Hepatocyte (in vitro differentiated cells): ENCODE measurements around the gene FBL.

Source experiments
- EZH2 ChIP-seq: fragments of 200-600 bp; sonication (generic); IDR thresholded peaks from 2 replicates; pipeline ENCODE4 v1.6.1; 2016; ENCODE audit warnings: antibody characterized with exemption, mild to moderate bottlenecking, borderline replicate concordance
- TF ChIP-seq, protein P1 (sequence below): fragments of 200-600 bp; sonication (generic); IDR thresholded peaks from 2 replicates; pipeline ENCODE4 v1.5.1; 2016; ENCODE audit warnings: antibody characterized with exemption, mild to moderate bottlenecking; ENCODE audit not compliant: poor library complexity

DNA sequence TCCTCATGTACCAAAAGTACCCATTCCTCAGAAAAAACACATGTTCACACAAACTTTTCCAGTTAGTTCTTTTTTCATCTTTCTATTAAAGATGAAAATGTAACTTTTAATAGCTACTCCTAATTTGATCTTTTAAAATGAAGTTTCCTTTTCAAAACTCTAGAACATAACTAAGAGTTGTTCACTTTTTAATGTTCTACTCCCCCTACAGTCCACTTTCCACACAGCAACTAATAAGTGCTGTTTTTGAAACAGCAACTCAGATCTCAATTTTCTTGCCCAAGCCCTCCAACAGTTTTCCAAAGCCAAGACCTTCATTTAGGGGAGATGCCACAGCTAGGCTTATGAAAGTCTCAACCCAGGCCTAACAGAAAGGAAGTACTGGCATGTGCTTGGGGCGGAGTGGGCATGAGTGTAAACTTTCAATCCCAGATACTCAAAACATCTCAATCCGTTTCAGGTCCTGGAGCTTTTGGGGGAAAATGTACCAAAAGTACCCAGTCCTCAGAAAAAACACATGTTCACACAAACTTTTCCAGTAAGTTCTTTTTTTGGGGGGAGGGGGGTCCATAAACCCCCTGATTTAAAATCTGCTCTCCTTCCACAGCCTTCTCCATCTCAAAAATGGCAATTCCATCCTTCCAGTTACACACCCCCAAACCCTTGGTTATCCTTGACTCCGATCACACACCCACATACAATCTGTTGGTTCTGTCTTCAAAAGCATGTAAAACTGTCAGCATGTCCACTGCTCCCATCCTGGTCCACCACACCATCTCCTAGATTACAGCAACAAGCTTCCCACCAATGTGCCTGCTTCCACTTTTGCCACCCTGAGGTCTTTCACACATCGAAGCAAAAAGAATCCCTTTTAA is 2.0 kb downstream of the FBL start:
- no peak for TF ChIP-seq EZH2
- TF ChIP-seq, protein P1, sequence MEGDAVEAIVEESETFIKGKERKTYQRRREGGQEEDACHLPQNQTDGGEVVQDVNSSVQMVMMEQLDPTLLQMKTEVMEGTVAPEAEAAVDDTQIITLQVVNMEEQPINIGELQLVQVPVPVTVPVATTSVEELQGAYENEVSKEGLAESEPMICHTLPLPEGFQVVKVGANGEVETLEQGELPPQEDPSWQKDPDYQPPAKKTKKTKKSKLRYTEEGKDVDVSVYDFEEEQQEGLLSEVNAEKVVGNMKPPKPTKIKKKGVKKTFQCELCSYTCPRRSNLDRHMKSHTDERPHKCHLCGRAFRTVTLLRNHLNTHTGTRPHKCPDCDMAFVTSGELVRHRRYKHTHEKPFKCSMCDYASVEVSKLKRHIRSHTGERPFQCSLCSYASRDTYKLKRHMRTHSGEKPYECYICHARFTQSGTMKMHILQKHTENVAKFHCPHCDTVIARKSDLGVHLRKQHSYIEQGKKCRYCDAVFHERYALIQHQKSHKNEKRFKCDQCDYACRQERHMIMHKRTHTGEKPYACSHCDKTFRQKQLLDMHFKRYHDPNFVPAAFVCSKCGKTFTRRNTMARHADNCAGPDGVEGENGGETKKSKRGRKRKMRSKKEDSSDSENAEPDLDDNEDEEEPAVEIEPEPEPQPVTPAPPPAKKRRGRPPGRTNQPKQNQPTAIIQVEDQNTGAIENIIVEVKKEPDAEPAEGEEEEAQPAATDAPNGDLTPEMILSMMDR, result peak; percentile 62
